ENCODE measurements around the gene ZFYVE9. TPM values are rescaled to one million over a fixed set of nuclear protein-coding genes. Genes with fewer than 3 reads are reported as not detected.

Gene ZFYVE9
- total and polyA plus RNA-seq, 2 experiments from 2014 or later = 5.4 to 27.3 TPM

DNA sequence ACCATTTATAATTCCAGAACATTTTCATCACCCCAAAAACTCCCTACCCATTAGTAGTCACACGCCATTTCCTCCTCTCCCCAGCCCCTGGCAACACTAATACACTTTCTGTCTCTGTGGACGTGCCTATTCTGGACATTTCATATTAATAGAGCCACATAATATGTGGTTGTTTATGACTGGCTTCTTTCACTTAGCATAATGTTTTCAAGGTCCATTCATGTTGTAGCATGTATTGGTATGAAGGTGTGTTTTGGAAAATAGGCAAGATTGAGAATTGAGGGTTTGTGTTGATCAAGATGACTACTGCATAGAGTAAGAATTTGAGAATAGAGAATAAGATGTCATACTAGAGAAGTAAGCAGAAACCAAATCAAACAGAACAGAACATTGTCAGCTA lies 67.5 kb downstream of the ZFYVE9 start:
- Histone ChIP-seq H2AFZ (no peak overlapping the region), H3K9me2 (ENCODE audit: insufficient read depth) (no peaks in the 10 kb centered on the region), H3K4me2 (no peak overlapping the region), H3K4me1 (ENCODE audit: insufficient read depth) (no peaks in the 10 kb centered on the region), H3K79me2 (replicated peaks; ENCODE audit: insufficient read depth) (peaks cover 27% of the 10 kb centered on the region), H3K27ac (ENCODE audit: low read depth) (no peak overlapping the region), H3K4me3 (no peak overlapping the region), H3K27me3 (ENCODE audit: insufficient read depth) (no peaks in the 10 kb centered on the region), H4K20me1 (replicated peaks; ENCODE audit: insufficient read depth) (no peaks in the 10 kb centered on the region; the same call in none of the 2 replicates), H3F3A (replicated peaks; ENCODE audit: low read depth) (no peaks in the 10 kb centered on the region), H3K36me3 (ENCODE audit: insufficient read depth) (no peaks in the 10 kb centered on the region)
- ATAC-seq (no peak), DNase-seq (ENCODE audit: low spot score) (no peak)
- Mint-ChIP-seq H3K36me3 (ENCODE audit: low read depth) (peaks cover under 1% of the 10 kb centered on the region; the same call in 1 of the 3 replicates), H3K27me3 (ENCODE audit: insufficient read depth, low read depth, poor library complexity) (no peaks in the 10 kb centered on the region), H3K27ac (no peak overlapping the region), H3K4me3 (no peak overlapping the region), H3K4me1 (no peaks in the 10 kb centered on the region), H3K9me3 (no peaks in the 10 kb centered on the region)
- no peak for TF ChIP-seq STAT1 (IDR thresholded peaks at IDR 0.05; ENCODE audit: unreplicated experiment)
- TF ChIP-seq, protein P1, sequence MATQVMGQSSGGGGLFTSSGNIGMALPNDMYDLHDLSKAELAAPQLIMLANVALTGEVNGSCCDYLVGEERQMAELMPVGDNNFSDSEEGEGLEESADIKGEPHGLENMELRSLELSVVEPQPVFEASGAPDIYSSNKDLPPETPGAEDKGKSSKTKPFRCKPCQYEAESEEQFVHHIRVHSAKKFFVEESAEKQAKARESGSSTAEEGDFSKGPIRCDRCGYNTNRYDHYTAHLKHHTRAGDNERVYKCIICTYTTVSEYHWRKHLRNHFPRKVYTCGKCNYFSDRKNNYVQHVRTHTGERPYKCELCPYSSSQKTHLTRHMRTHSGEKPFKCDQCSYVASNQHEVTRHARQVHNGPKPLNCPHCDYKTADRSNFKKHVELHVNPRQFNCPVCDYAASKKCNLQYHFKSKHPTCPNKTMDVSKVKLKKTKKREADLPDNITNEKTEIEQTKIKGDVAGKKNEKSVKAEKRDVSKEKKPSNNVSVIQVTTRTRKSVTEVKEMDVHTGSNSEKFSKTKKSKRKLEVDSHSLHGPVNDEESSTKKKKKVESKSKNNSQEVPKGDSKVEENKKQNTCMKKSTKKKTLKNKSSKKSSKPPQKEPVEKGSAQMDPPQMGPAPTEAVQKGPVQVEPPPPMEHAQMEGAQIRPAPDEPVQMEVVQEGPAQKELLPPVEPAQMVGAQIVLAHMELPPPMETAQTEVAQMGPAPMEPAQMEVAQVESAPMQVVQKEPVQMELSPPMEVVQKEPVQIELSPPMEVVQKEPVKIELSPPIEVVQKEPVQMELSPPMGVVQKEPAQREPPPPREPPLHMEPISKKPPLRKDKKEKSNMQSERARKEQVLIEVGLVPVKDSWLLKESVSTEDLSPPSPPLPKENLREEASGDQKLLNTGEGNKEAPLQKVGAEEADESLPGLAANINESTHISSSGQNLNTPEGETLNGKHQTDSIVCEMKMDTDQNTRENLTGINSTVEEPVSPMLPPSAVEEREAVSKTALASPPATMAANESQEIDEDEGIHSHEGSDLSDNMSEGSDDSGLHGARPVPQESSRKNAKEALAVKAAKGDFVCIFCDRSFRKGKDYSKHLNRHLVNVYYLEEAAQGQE (IDR thresholded peaks at IDR 0.05; ENCODE audit: unreplicated experiment) = no peak
- TF ChIP-seq ETS1 (IDR thresholded peaks at IDR 0.05) = no peak
- TF ChIP-seq POLR2AphosphoS5 (IDR thresholded peaks at IDR 0.05; ENCODE audit: low read depth) = no peak
- no peak for TF ChIP-seq JUNB (IDR thresholded peaks at IDR 0.05; ENCODE audit: unreplicated experiment)
- TF ChIP-seq ZNF331 (CRISPR knock-in tag; IDR thresholded peaks at IDR 0.05; ENCODE audit: low read depth) = no peak
- TF ChIP-seq EZH2 (IDR thresholded peaks at IDR 0.05; ENCODE audit: low read depth, unreplicated experiment) = no peak
- no peak for TF ChIP-seq EZH2phosphoT487 (IDR thresholded peaks at IDR 0.05; ENCODE audit: unreplicated experiment)
- TF ChIP-seq ZNF114 (CRISPR knock-in tag; IDR thresholded peaks at IDR 0.05) = no peak
- no peak for TF ChIP-seq ZNF462 (CRISPR knock-in tag; IDR thresholded peaks at IDR 0.05)
- no peak for TF ChIP-seq CREB1 (CRISPR knock-in tag; IDR thresholded peaks at IDR 0.05; ENCODE audit: low read depth)
- TF ChIP-seq, protein P2, sequence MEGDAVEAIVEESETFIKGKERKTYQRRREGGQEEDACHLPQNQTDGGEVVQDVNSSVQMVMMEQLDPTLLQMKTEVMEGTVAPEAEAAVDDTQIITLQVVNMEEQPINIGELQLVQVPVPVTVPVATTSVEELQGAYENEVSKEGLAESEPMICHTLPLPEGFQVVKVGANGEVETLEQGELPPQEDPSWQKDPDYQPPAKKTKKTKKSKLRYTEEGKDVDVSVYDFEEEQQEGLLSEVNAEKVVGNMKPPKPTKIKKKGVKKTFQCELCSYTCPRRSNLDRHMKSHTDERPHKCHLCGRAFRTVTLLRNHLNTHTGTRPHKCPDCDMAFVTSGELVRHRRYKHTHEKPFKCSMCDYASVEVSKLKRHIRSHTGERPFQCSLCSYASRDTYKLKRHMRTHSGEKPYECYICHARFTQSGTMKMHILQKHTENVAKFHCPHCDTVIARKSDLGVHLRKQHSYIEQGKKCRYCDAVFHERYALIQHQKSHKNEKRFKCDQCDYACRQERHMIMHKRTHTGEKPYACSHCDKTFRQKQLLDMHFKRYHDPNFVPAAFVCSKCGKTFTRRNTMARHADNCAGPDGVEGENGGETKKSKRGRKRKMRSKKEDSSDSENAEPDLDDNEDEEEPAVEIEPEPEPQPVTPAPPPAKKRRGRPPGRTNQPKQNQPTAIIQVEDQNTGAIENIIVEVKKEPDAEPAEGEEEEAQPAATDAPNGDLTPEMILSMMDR (conservative IDR thresholded peaks at IDR 0.05; ENCODE audit: low read depth in 2 of 2) = no peak
- no peak for TF ChIP-seq NANOG (IDR thresholded peaks at IDR 0.05; ENCODE audit: borderline replicate concordance)

All from GM23338 (cell line).